ENCODE measurements around the gene ATP6V0C. TPM values are rescaled to one million over a fixed set of nuclear protein-coding genes. Genes with fewer than 3 reads are reported as not detected.

The ATP6V0C gene
- total RNA-seq, 2 donors from 2014 or later: 94.4 to 127 TPM

GRCh38 chr16:2512735-2513404 lies 882 bp upstream of the ATP6V0C start:
- Mint-ChIP-seq H3K27ac (peak overlapping the region; percentile 91 to 92), H3K36me3 (peaks cover 0 to 17% of the 10 kb centered on the region in 2 donors), H3K9me3 (no peaks in the 10 kb centered on the region)
- DNase-seq (ENCODE audit: low spot score in 2 of 2): no peak
- ATAC-seq: peak in 1 of 2 donors; percentile 0

GRCh38 chr16:2514333-2515179 lies 804 bp downstream of the ATP6V0C start:
- Mint-ChIP-seq H3K27ac (peak overlapping the region; percentile 91 to 99), H3K36me3 (peaks cover 0 to 17% of the 10 kb centered on the region in 2 donors), H3K9me3 (no peaks in the 10 kb centered on the region)
- no peak for DNase-seq (ENCODE audit: low spot score in 2 of 2)
- peak in 1 of 2 donors; percentile 16 for ATAC-seq

GRCh38 chr16:2515180-2515851 lies 1.6 kb downstream of the ATP6V0C start:
- DNase-seq (ENCODE audit: low spot score in 2 of 2) (no peak), ATAC-seq (no peak)
- Mint-ChIP-seq H3K36me3 (peaks cover 0 to 17% of the 10 kb centered on the region in 2 donors), H3K9me3 (no peaks in the 10 kb centered on the region), H3K27ac (peak overlapping the region; percentile 91 to 99)

- Mint-ChIP-seq H3K9me3 (no peaks in the 10 kb centered on the region), H3K27ac (peak overlapping the region; percentile 91 to 99), H3K36me3 (peaks cover 4 to 17% of the 10 kb centered on the region in 2 donors)
- no peak for DNase-seq (ENCODE audit: low spot score in 2 of 2)
- ATAC-seq: no peak
Observed at GRCh38 chr16:2516391-2517240, 2.9 kb downstream of the ATP6V0C start.

- Mint-ChIP-seq H3K9me3 (no peaks in the 10 kb centered on the region), H3K27ac (peak overlapping the region; percentile 91 to 99), H3K36me3 (peaks cover 4 to 17% of the 10 kb centered on the region in 2 donors)
- DNase-seq (ENCODE audit: low spot score in 2 of 2) (no peak), ATAC-seq (no peak)
Observed at GRCh38 chr16:2517954-2518605, 4.3 kb downstream of the ATP6V0C start.

GRCh38 chr16:2518823-2519710 lies 5.3 kb downstream of the ATP6V0C start:
- no peaks in the 10 kb centered on the region for H3K9me3 Mint-ChIP-seq
- peak overlapping the region; percentile 91 to 98 for H3K27ac Mint-ChIP-seq
- ATAC-seq (no peak), DNase-seq (ENCODE audit: low spot score in 2 of 2) (no peak)
- H3K36me3 Mint-ChIP-seq: peaks cover 4 to 17% of the 10 kb centered on the region in 2 donors

GRCh38 chr16:2519711-2520080 lies 5.9 kb downstream of the ATP6V0C start:
- peak overlapping the region; percentile 91 to 98 for H3K27ac Mint-ChIP-seq
- DNase-seq (ENCODE audit: low spot score in 2 of 2) (no peak), ATAC-seq (peak; percentile 2 to 5)
- H3K9me3 Mint-ChIP-seq: no peaks in the 10 kb centered on the region
- peaks cover 4 to 20% of the 10 kb centered on the region in 2 donors for H3K36me3 Mint-ChIP-seq

GRCh38 chr16:2520097-2520783 lies 6.5 kb downstream of the ATP6V0C start, which contains the start of gene AMDHD2:
TSS of gene AMDHD2 (plus strand) at chr16:2520371. CDS start at chr16:2520459, 88 bp downstream.
- Mint-ChIP-seq H3K36me3 (peaks cover 4 to 18% of the 10 kb centered on the region in 2 donors), H3K27ac (peak within 1 kb of the TSS; percentile 91 to 99), H3K9me3 (no peaks in the 10 kb centered on the region)
- ATAC-seq: peak; percentile 80 to 81
- DNase-seq (ENCODE audit: low spot score in 2 of 2): peak; percentile 89 to 90

- Mint-ChIP-seq H3K9me3 (no peaks in the 10 kb centered on the region), H3K27ac (peak overlapping the region; percentile 91 to 99), H3K36me3 (peaks cover 4 to 11% of the 10 kb centered on the region in 2 donors)
- DNase-seq (ENCODE audit: low spot score in 2 of 2) (peak in 1 of 2 donors; percentile 53), ATAC-seq (peak; percentile 46 to 55)
Observed at GRCh38 chr16:2520784-2521531, 7.2 kb downstream of the ATP6V0C start.

GRCh38 chr16:2523801-2524231 lies 10.1 kb downstream of the ATP6V0C start:
- DNase-seq (ENCODE audit: low spot score in 2 of 2): no peak
- Mint-ChIP-seq H3K27ac (peak overlapping the region; percentile 7 to 50), H3K9me3 (no peaks in the 10 kb centered on the region), H3K36me3 (peaks cover 4 to 8% of the 10 kb centered on the region in 2 donors)
- no peak for ATAC-seq

GRCh38 chr16:2524339-2524938 lies 10.7 kb downstream of the ATP6V0C start:
- Mint-ChIP-seq H3K27ac (peak overlapping the region; percentile 50 to 75), H3K36me3 (peaks cover 4 to 8% of the 10 kb centered on the region in 2 donors), H3K9me3 (no peaks in the 10 kb centered on the region)
- ATAC-seq (no peak), DNase-seq (ENCODE audit: low spot score in 2 of 2) (no peak)

GRCh38 chr16:2526135-2526534 lies 12.4 kb downstream of the ATP6V0C start:
- no peak overlapping the region for H3K27ac Mint-ChIP-seq
- DNase-seq (ENCODE audit: low spot score in 2 of 2) (no peak), ATAC-seq (no peak)
- no peaks in the 10 kb centered on the region for H3K9me3 Mint-ChIP-seq
- peaks cover 3 to 8% of the 10 kb centered on the region in 2 donors for H3K36me3 Mint-ChIP-seq

GRCh38 chr16:2527071-2527783 lies 13.5 kb downstream of the ATP6V0C start:
- Mint-ChIP-seq H3K9me3 (no peaks in the 10 kb centered on the region), H3K36me3 (peaks cover 0 to 8% of the 10 kb centered on the region in 2 donors), H3K27ac (no peak overlapping the region)
- ATAC-seq (no peak), DNase-seq (ENCODE audit: low spot score in 2 of 2) (no peak)

All from activated naive CD4-positive, alpha-beta T cell treated with anti-CD3 and anti-CD28 coated beads, Interleukin-2, amount 50 U/mL, for 72 hours (primary cell).